HG02938 (cell line): Measurements from ENCODE around the gene SNAP47.

Source experiments
- ATAC-seq: cut with Tn5 transposase; IDR thresholded peaks from one replicate; pipeline ENCODE4 v1.9.1; 2021; ENCODE audit warnings: mild to moderate bottlenecking, moderate library complexity; ENCODE audit not compliant: unreplicated experiment

Gene SNAP47

GRCh38 chr1:227781314-227781930, 46.2 kb downstream of the SNAP47 start:
- ATAC-seq, result no peak

- ATAC-seq, result no peak
These were observed 47.0 kb downstream of the SNAP47 start for GRCh38 chr1:227782226-227782625.

- no peak for ATAC-seq
These were observed 50.0 kb downstream of the SNAP47 start for GRCh38 chr1:227785094-227785804.

DNA sequence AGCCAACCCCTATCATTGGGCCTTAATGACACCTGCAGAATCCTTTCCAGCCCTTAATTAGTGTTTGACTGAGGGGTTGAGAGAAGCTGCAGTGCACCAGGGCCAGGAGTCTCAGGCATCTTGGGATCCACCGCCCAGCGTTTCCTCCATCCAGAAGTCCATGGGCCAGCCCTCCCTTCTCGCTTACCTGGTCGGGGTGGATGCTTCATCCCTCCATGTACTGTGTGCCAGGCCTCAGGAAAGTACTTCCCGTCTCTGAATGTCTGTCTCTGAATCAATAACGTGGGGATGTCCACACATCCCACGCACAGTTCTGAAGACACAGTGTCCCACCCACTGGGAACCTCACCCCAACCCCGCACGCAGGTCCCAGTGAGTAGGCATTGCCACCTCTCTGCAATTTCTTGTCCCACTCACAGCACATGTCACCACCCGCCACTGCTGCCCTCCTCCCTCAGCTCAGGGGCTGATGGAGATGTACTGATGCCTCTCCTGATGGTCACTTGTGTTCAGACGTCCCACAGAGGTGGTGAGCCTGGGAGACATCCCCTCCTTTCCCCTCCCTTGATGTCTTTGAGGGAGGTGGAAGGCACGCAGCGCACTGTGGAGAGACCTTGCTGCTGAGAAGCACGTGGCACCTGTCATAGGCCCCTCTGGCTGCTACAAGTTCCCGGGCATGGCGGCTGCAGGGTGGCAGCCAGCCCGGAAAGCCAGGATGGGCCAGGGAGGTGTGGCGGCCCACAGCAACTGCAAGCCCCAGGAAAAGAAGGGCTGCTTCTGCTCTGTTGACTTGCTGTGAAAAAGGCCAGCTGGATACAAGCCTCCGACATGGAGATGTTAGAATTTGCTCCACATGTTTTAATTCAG, 50.8 kb downstream of the SNAP47 start:
- no peak for ATAC-seq

DNA sequence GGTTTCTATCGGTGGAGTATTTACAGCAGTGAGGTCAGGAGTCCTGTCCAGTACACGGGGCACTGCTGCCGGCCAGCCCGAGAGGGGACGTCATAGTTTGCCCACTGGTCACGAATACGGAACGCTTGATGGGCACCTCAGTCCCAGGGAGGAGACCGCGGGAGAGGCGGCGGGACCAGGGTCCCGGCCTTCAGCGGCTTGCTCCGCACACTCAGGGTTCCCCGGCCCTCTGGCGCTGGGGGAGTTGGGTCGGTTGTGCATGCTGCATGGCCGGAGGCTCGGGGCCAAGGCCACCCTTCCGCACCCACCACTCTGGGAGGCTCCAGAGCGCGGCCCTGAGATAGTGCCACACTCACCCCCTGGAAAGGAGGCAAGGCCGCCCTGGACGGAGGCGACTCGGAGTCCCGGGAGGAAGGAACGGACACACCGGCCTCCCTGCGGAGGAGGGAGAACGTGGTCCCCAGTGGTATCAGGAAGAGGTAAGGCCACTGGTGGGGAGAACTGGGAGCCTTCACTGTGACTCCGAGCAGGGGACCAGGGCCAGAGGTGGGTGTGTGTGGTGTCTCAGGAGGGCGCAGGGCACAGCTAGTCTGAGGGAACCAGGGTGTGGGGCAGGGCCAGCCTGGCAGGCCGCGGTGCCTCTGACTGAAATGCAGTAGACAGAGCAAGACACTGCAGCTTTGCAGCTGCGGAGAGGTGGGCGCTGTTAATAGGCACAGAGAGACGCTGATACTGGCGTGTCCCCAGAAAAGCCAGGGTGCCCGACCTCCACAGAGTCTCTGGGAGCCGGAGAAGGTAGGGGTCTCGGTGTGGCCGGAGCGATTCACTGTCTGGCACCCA, 51.7 kb downstream of the SNAP47 start:
- peak; percentile 6 for ATAC-seq

DNA sequence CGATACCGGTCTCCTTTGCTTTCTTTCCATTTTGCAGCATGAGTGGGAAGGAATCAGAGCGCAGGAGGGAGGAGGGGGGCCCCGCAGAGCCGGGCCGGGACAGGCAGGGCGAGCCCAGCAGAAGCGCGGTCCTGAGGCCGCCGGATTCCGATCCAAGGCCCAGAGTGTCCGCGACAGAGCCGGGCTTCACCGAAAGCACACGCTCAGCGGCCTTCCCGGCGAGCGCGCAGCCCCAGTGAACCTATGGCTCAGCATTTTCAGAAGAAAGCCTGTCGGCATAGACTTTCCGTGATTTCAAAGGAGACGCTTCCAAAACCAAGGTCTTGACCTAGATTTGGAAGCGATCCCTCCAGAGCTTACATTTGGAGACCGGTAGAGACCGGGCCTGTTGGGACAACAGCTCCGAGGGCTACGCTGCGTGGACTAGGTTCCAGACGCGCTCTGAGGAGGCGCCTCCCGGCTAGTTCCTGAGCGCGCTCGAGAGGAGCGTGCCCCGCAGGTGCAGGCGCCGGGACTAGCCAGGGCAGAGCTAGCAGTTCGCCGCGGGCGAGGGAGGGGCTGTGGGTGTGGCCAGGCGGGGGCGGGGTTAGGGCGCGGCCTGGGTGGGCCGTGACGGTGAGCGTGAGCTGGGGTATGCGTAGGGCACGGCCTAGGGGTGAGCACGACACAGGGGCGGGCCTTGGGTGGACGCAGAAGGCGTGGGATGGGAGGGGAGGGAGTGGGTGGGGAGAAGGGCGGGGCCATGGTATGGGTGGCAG, 52.5 kb downstream of the SNAP47 start:
- ATAC-seq, result peak; percentile 88

GRCh38 chr1:227788271-227789083, 53.2 kb downstream of the SNAP47 start:
- ATAC-seq, result peak; percentile 40

DNA sequence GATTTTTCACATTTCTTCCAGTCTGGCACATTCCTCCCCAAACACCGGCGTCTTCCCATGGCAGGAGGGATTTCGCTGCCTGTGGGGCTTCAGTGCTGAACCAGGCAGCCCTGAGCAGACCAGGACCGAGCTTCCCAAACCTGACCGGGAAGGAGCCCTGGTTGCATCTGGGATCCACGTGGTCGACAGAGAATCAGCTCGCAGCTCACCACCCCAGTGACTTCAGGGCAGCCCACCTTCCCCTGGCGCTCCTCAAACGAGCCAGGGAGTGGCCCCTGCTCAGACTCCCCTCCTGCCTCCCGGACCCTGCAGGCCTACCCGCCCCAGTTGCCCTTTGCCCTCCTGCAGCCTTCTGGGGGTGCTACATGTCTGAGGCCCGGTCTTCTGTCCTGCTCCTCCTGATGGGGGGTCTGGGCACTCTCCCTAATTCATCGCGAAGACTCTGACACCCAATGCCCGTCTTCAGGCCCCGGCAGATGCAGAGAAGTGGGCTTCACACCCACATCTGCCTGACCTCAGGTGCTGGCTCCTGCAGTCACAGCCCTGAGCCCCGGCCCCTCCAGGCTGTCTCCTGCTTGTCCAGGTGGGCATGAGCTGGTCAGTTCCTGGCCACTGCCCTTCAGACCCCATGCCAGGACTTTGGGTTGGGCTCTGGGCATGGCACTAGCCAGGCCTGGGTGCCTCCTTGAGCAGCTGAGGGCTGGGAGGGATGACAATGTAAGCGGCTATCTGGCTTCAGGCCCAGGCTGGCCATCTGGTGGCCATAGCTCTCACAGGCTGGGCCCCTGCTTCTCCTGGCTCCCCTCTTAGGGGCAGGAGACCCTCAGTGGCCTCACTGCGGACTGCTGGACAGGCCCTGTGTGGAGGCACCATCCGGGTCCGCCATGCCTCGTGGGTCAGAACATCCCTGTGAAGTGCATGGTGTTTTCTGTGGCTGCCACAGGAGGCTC, 54.1 kb downstream of the SNAP47 start:
- no peak for ATAC-seq

- no peak for ATAC-seq
These were observed 54.8 kb downstream of the SNAP47 start for GRCh38 chr1:227790034-227790400.

DNA sequence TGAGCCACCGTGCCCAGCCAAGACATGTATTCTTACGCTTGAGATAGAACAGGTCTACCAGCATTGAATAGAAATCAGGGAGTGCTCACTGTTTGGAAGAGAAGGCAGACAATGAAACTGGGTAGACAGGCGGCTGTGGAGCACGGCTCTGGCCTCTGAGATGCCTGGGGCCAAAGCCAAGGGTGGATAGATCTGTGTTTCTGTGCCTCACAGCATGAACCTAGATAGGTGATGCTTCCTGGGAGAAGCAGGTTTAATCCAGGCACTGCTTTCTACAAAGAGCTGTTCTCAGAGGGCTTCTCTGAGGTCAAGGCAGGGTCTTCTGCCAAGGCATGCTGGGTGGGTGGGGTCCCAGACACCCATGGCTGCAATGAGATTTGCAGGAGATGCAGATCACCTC, 55.6 kb downstream of the SNAP47 start:
- ATAC-seq, result no peak

DNA sequence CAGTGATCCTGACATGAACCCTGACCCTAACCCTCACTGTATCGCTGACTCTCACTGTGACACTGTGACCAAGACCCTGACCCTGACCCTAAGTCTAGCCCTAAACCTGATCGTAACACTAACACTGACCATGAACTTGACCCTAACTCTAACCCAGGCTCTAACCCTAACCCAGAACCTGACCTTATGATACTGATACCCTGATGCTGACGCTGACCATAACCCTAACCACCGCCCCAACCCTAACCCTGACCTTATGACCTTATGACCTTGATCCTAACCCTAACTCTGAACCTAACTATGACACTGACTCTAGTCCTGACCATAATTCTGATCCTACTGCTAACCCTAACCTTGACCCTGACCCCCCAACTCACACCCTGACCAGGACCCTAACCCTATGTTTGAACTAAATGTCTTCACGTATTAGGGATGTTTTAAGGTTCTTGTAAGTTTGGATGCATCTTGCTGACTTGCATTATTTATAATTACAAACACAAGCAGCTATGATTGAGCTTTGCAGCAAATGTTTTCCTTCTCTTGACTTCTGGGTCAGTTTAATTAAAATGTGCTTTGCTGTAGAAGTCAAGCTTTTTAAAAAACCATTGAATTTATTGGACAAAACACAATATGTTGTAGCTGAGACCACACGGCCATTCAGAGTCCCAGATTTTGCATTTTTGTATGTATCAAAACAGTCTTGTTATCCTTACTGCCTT, 56.3 kb downstream of the SNAP47 start:
- ATAC-seq, result no peak

- no peak for ATAC-seq
These were observed 57.2 kb downstream of the SNAP47 start for GRCh38 chr1:227792216-227793078.

DNA sequence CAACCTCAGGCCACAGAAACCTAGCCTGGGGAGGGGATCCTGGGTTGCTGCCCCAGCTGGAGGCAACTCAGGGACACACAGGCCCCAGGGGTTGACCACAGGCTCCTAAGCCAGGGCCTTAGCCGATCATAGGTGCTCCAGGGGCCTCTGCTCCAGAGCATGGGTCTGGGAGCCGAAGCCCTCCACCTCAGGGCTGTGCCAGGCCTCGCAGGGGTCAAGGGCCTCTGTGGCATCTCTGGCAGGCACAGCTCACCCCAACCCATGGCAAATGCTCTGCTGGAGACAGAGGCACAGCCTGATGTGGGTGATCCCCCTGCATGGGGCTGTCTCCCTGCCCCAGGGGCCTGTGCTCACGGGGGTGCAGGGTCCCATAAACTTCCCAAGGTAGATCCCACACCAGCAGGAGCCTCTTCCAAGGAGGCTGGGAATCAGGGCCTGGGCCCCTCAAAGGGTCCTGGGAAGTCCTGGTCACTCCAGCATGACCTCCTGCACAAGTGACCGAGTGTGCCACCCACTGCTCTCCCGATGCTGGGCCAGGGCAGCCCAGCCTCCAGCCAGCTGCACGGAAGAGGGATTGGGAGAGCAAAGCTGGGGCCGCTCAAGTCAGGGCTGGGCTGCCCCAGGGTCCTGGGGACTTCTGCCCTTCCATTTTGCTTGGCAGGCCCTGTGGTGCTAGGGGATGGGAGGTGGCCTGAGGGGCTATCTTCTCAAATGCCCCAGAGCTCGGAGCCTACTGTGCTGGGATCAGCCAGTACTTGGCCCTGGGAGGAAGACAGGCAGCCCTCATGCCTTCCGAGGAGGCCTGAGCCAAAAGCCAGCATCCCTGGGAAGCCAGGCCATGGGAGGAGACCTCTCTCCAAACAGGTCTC, 58.1 kb downstream of the SNAP47 start:
- ATAC-seq, result no peak

DNA sequence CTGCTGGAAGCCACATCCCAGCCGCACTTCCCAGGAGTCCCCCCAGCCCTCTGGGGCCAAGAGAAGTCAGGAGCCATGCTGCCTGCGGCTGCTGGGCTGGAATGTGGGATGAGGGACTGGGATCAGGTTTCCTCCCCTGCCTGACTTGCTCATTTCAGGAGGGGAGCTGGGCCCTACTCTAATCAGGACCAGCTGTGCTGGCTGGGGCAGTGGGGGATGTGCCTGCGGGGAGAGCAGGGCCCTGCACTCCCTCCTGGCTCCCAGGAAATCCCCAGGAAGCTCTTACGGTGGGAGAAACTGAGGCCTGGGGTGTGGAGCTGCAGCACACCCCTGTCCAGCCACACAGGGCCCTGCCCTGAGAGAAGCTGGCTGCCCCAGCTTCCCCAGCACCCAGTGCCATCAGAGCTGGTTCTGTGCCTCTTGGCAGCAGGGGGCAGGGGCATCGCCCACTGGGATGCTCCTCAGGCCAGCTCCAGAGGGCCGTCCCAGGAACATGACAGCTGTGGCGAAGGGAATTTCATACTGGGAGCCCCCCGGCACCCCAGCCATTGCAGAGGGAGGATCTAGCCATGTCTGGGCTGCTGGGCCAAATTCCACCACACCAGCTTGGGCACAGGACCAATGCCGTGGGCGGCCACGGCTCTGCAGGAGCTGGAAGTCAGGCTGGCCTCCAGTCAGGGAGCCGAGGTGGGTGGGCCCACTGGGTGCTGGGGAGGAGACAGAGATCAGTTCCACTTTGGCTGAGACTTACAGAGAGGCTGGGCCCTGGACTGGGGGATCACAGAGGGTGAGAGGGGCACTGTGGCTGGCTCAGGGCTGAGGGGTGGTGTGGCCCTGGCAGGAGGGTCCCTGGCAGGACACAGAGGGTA, 58.9 kb downstream of the SNAP47 start:
- ATAC-seq, result no peak

- no peak for ATAC-seq
These were observed 59.6 kb downstream of the SNAP47 start for GRCh38 chr1:227794817-227795192.
